ENCODE data around the gene PHLPP1.
A peak's percentile ranks its signal among the peaks of the same experiment; 100 is the strongest.

GRCh38 chr18:62957885-62958472 is 242.6 kb downstream of the PHLPP1 start:
- TF ChIP-seq CTCF (IDR thresholded peaks at IDR 0.05) = peak; percentile 8 to 58 (median 40)
- no peak for TF ChIP-seq POLR2A (IDR thresholded peaks at IDR 0.05)
